HG03045 (cell line): ENCODE data around the gene ETAA1.

Source experiments
- ATAC-seq: cut with Tn5 transposase; IDR thresholded peaks from one replicate; pipeline ENCODE4 v1.9.1; 2021; ENCODE audit warnings: mild to moderate bottlenecking, moderate library complexity; ENCODE audit not compliant: unreplicated experiment

ETAA1 gene

DNA sequence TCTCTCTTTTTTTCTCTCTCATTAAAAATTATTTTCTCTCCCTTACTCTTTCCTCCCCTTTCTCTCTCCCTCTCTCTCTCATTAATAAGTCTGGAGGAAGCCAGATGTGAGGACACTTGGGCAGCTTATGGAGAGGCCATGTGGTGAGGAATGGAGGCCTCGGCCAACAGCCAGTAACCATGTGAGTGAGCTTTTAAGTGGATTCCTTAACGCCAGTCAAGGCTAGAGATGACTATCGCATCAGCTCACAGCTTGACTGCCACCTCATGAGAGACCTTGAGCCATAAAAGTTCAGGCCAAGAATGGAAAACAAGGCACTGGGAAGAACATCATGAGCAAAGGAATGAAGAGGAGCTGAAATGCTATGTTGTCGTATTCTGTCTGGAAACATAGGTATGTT lies 39.1 kb downstream of the ETAA1 start:
- no peak for ATAC-seq

DNA sequence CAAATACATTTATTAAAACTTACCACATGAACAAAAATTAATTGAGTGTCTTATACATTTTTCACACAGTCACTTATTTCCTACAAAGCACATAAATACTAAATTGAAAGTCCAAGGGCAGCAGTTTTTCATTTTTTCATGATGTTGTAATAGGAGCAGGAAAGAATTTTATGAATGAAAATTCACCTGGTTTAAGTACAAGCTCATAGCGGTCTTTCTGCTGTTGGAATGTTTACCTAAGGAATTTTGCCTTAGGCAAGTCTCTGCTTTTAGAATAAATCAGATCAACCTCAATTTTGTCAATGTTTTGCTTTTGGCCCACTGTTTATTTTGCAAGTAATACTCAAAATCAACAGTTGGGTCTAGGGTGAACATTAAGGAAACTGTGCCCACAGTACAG lies 40.0 kb downstream of the ETAA1 start:
- no peak for ATAC-seq

DNA sequence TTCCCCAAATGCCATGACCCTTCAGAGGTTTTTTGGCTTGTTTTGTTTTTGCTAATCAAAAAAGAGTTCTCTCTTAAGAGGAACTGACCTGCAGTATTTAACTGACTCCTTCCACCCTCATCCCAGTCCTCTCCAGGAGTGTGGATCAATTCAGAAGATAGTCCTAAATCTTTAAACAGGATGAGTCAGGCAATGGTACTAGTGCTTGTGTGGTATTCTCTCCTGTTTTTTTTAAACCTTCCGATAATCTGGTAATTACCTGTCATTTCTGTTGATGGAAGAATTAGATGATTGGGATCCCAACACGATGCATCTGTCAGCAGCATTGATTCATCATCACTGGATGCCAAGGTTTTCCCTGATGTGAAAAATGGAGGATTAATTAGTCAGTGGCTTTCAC lies 41.2 kb downstream of the ETAA1 start:
- no peak for ATAC-seq

DNA sequence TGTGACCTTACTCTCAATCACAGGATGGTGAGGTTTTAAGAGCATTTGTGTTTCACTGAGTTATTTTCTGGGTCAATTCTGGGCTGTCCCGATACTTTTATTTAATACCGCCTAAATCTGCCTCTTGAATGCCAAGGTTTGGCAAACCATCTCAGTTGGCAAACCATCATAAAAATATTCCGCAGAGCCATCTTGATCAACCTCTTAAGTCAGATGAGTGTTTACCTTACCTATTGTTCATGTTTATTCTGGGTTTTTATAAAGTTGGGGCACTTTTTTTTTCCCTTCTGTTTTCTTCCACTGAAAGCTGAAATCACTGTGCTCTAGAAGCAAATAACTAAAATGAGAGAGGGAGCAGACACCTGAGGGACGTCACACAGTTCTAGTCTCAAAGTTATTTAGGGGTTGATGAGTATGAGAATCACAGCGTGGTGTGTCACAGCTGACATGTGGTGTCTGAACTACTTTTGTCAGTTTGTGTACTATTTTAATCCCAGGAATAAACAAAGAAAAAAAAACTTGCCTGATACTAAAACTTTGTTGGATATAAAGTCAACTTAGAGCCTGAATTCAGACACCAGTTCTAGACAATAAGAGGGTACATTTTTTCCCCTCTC lies 48.6 kb downstream of the ETAA1 start:
- ATAC-seq: no peak

DNA sequence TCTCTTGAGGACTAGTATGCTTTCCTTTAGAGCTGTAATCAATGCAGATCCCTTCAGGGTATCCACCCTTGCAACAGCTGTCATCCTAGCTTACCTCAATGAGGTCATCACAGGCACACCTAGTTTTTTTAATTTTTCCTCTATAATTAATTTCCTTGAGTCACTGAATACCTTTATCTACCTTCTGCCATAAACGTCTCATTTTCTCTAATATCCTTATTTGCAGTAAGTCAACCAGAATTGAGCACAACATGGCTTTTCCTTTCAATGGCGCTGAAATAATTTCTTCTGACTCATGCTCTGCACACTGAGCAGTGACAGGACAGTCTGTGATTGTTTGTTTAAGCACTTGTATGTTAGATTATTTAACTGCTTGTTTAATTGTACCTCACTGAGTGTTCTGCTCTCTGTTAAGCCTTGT lies 49.4 kb downstream of the ETAA1 start:
- ATAC-seq: no peak

DNA sequence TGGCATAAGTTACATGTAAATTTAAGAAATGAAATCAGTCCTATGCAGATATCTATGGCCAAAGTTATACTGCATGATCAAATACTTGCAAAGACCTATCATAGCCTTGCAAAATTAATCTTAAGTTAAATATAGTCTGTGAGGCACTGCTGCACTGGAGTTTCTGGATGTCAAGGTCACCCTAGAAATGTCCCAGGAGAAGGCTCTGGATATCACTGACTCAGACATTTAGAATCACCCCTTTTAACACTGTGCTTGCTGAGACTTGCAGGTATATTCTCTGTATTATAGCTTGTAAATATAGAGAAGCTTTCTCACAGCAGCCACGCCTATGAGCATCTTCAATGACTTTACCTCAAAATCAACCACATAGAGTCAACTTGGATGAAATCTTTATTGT lies 51.5 kb downstream of the ETAA1 start:
- no peak for ATAC-seq

DNA sequence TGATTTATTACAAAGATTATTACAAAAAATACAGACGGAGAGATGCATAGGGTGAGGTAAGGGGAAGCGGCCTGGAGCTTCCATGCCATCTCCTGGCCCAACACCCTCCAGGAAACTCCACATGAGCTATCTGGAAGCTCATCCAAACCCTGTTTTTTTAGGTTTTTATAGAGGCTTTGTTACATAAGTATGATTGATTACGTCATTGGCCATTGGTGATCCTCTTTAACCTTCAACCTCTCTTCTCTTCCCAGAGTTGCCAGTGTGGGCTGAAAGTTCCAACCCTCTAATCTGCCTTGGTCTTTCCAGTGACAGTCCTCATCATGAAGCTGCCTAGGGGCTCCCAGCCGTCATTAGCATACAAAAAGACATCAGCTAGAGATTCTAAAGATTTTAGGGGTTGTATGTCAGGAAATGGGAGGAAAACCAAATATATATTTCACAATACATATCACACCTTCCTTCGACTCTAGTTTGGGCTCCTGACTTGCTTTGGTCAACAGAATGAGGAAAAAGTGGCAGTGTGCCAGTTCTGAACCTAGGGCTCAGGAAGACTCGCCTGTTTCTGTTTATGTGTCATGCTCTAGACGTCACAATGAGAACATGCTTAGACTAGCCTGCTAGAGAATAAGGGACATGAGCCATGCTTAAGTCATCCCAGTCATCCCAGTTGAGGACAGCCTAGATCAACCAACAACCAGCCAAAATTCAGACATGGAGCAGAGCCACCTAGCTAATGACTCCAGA lies 54.1 kb downstream of the ETAA1 start:
- ATAC-seq: no peak

DNA sequence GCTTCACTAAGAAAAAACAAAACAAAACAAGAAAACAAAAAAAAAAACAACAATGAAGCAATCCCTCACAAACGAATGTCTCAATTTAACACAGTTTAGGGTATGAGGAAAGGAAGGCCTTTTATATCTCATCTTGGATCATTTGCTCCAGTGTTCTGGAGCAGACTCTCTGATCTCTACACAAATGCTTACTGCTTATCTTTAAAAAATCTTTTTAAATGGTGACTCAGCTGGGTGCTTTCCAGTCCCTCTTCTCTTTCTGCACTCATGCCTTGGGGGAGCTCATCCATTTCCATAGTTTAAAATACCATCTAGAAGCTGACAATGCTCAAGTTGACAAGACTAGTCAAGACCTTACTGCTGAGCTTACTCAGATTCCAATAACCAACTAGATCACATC lies 56.2 kb downstream of the ETAA1 start:
- ATAC-seq: no peak

DNA sequence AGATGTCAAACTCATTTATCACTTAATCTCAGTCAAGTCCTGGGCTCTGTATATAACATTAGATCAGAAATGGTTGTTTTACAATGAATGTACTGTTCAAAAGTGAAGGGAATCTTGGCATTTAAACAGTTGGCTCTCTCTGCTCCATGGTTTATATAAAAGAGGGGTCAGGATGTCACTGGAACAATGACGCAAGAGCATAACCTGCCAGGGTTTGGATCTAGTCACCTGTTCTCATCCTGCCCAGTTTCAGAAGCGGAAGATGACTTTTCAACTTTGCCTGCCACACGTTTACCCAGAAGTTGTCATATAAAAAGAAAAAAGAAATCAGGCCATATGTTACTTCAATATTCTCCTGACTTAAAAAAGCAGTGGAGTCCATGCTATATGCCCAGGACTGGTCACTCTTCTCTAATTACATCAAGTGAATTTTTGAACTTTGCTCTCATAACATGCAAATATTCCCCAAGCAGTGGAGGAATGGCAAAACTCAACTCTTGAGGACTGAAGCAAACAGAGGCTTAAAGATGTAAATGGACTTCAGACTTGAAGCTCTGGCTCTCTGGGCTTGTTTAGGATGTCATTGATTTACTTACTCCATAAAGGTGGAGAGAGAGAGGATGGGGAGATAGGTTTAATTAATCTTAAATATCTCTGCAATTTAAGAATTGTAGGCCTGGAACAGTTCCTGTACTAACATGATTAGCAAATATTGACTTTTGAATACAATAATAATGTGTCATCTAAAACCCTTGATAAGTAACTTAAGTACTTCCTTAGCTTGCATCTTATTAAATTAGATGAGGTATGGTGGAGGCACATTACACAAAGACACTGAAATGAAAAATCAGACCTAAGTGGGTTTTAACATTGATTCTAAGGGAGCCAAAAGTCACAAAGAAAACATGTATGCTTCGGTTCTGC lies 58.3 kb downstream of the ETAA1 start:
- no peak for ATAC-seq

DNA sequence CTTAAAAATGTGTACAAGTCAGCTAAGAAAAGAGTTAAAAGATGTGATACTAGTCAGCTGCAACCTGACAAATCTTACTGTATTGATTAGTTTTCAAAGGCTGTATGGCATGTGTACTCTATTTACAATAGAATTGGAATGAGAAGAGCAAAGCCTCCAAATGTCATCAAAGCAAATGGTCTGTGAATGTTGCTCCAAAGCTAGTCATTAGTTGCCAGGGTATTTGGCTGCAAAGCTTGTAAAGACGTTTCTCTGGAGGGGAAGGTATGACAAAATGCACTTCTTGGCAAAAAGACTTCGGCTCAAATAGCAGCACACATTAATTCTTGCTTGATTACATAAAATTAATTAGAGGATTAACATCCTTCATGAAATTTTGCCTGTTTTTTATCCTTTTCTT lies 59.3 kb downstream of the ETAA1 start:
- no peak for ATAC-seq

DNA sequence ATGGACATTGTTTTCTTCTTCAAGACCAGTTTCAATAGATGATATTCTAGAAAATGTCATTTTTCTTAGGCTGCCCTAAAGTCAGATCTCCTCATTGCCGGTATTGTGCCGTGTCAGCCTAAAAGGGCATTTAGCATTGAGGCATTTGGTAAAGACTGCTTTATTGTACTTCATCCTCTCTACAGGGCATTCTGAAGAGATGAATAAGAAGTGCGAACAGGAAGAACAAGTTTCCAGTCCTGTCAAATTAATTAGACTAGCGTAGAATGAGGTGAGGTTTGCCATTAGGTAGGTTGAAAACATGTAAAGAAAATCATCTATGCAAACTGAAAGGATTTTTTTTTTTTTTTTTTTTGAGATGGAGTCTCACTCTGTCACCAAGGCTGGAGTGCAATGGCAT lies 60.6 kb downstream of the ETAA1 start:
- ATAC-seq: no peak

DNA sequence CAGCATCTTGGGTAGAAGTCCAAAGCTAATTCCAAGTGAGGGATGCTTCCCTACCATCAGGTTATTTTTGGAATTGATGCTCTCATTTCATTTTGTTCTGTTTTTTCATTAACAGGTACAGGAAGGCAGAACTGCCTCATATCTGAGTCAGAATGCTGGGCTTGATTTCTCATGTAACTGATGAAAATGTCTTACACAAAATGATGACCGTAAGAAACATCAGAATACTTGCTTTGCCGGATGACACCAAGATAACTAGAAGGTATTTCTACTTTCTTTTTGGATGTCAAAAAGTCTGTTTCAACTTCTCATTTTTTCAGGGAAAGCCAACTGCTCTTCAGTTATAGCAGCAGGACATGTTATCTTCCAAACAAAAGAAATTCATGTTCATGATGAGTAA lies 62.6 kb downstream of the ETAA1 start:
- ATAC-seq: no peak
